ENCODE measurements around the gene KCNJ2. TPM values are rescaled to one million over a fixed set of nuclear protein-coding genes. Genes with fewer than 3 reads are reported as not detected.

KCNJ2 gene
- total and polyA plus RNA-seq, 2 donors (not counting 1 experiment from before 2014, with no cell fraction given) = not detected

- Histone ChIP-seq H3K27me3 (replicated peaks in 1 of 4; ENCODE audit: control extremely low read depth in 1 of 4, control insufficient read depth in 3 of 4, insufficient read depth in 4 of 4, low read length in 3 of 4) (no peaks in the 10 kb centered on the region), H3K4me2 (replicated peaks; ENCODE audit: low read depth, low read length, poor library complexity, severe bottlenecking) (no peak overlapping the region), H3K79me2 (ENCODE audit: control insufficient read depth, insufficient read depth, low read length) (no peaks in the 10 kb centered on the region), H3K9me3 (ENCODE audit: control extremely low read depth in 1 of 3, control insufficient read depth in 2 of 3, insufficient read depth in 1 of 3, low read length in 2 of 3) (no peaks in the 10 kb centered on the region), H3K4me1 (ENCODE audit: control insufficient read depth in 2 of 2, insufficient read depth in 2 of 2, low read length in 2 of 2) (no peaks in the 10 kb centered on the region), H3K9ac (ENCODE audit: low read length) (no peak overlapping the region), H2AFZ (ENCODE audit: insufficient read depth, low read depth, low read length, poor library complexity, severe bottlenecking) (no peak overlapping the region), H4K20me1 (ENCODE audit: control insufficient read depth, insufficient read depth, low read length, poor library complexity, severe bottlenecking) (no peaks in the 10 kb centered on the region), H3K27ac (ENCODE audit: low read length in 2 of 2) (no peak overlapping the region), H3K36me3 (replicated peaks in 1 of 2; ENCODE audit: control extremely low read depth in 1 of 2, control insufficient read depth in 1 of 2, extremely low read depth in 1 of 2, insufficient read depth in 2 of 2, low read length in 1 of 2) (no peaks in the 10 kb centered on the region), H3K4me3 (ENCODE audit: control extremely low read depth in 1 of 5, extremely low read depth in 1 of 5, insufficient read depth in 1 of 5, low read depth in 2 of 5, low read length in 4 of 5) (no peak overlapping the region)
- Mint-ChIP-seq H3K27ac (no peak overlapping the region), H3K4me1 (no peaks in the 10 kb centered on the region), H3K9me3 (ENCODE audit: insufficient read depth) (no peaks in the 10 kb centered on the region), H3K4me3 (no peak overlapping the region), H3K27me3 (no peaks in the 10 kb centered on the region)
- CTCF ChIA-PET = no interaction called here
- WGBS (ENCODE audit: insufficient coverage) = 51% methylated on average over 3 of the region's 7 CpGs
- POLR2A ChIA-PET = no interaction called here
- TF ChIP-seq CTCF (IDR thresholded peaks at IDR 0.05) (no peak), EZH2 (IDR thresholded peaks at IDR 0.05; ENCODE audit: borderline replicate concordance, insufficient read depth, low read depth, low read length, poor library complexity, severe bottlenecking) (no peak)
- intact Hi-C loops (cut with micrococcal nuclease) = no loop called here
- ATAC-seq (ENCODE audit: low read depth) (no peak), DNase-seq (no peak)
These were observed 38.9 kb downstream of the KCNJ2 start for GRCh38 chr17:70208080-70208794.

DNA sequence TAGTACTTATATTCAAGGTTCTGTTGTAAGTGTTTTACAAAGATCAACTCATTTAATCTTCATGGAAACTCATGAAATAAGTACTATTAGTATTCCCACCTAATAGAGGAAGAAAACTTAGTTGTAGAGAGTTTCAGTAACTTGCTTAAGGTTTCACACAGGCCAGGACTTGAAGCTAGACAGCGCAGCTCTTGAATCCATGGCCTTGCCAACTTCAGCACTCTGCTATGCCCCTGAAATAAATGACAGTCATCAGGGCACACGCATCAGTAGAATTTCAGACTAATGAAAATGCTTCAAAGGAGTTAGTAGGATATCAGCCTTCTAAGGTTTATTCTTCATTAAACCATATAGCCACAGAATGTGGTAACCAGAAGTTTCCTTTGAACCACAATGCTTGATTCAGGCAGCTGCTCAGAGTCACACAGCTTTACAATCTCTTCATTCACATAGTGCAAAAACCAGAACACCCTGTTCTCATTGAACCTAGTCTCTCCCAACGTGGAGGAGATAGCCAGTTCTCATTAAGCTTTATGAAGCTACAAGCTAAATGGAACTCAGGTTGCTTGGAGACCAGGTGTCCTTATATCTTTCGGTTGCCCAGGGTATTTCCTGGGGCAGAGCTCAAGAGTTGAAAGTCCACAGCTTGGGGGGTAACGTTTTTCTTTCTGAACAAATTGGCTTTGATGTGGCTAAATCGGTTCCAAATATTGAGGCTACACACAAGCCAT, 39.7 kb downstream of the KCNJ2 start:
- ATAC-seq (ENCODE audit: low read depth) = no peak
- intact Hi-C loops (cut with micrococcal nuclease) = no loop called here
- POLR2A ChIA-PET = no interaction called here
- Mint-ChIP-seq H3K27me3 (no peaks in the 10 kb centered on the region), H3K4me1 (no peaks in the 10 kb centered on the region), H3K9me3 (ENCODE audit: insufficient read depth) (no peaks in the 10 kb centered on the region), H3K27ac (no peak overlapping the region), H3K4me3 (no peak overlapping the region)
- no peaks in the 10 kb centered on the region for H3K36me3 ChIP-seq (replicated peaks in 1 of 2; ENCODE audit: control extremely low read depth in 1 of 2, control insufficient read depth in 1 of 2, extremely low read depth in 1 of 2, insufficient read depth in 2 of 2, low read length in 1 of 2)
- TF ChIP-seq CTCF (IDR thresholded peaks at IDR 0.05) (no peak), EZH2 (IDR thresholded peaks at IDR 0.05; ENCODE audit: borderline replicate concordance, insufficient read depth, low read depth, low read length, poor library complexity, severe bottlenecking) (no peak)
- no peak overlapping the region for H3K4me2 ChIP-seq (replicated peaks; ENCODE audit: low read depth, low read length, poor library complexity, severe bottlenecking)
- no peaks in the 10 kb centered on the region for H3K79me2 ChIP-seq (ENCODE audit: control insufficient read depth, insufficient read depth, low read length)
- peaks cover 0 to 7% (median 0%) of the 10 kb centered on the region in 3 donors for H3K9me3 ChIP-seq (ENCODE audit: control extremely low read depth in 1 of 3, control insufficient read depth in 2 of 3, insufficient read depth in 1 of 3, low read length in 2 of 3)
- no peak overlapping the region for H3K27ac ChIP-seq (ENCODE audit: low read length in 2 of 2)
- no peaks in the 10 kb centered on the region for H3K27me3 ChIP-seq (replicated peaks in 1 of 4; ENCODE audit: control extremely low read depth in 1 of 4, control insufficient read depth in 3 of 4, insufficient read depth in 4 of 4, low read length in 3 of 4)
- CTCF ChIA-PET = no interaction called here
- WGBS (ENCODE audit: insufficient coverage) = 64% methylated on average over 5 of the region's 6 CpGs
- no peak overlapping the region for H3K9ac ChIP-seq (ENCODE audit: low read length)
- DNase-seq = no peak
- no peaks in the 10 kb centered on the region for H4K20me1 ChIP-seq (ENCODE audit: control insufficient read depth, insufficient read depth, low read length, poor library complexity, severe bottlenecking)
- no peak overlapping the region for H3K4me3 ChIP-seq (ENCODE audit: control extremely low read depth in 1 of 5, extremely low read depth in 1 of 5, insufficient read depth in 1 of 5, low read depth in 2 of 5, low read length in 4 of 5)
- no peak overlapping the region for H2AFZ ChIP-seq (ENCODE audit: insufficient read depth, low read depth, low read length, poor library complexity, severe bottlenecking)
- no peaks in the 10 kb centered on the region for H3K4me1 ChIP-seq (ENCODE audit: control insufficient read depth in 2 of 2, insufficient read depth in 2 of 2, low read length in 2 of 2)
